RWPE2 (cell line): Measurements from ENCODE around the gene TMEM126B.

Source experiments
- ATAC-seq: fragments of 200-7000 bp; cut with Tn5 transposase; 3 replicates; pipeline ENCODE4 v1.9.1; 2021; ENCODE audit warnings: low read depth
- DNase-seq: peaks from one replicate; pipeline ENCODE4 v3.0.0-alpha.2; 2020; ENCODE audit warnings: low spot score
- H3K27ac ChIP-seq: fragments of 450-650 bp; 2 replicates; pipeline ENCODE4 v1.5.1; 2017; ENCODE audit warnings: mild to moderate bottlenecking; ENCODE audit not compliant: poor library complexity, severe bottlenecking
- H3K27me3 ChIP-seq: fragments of 250-450 bp; sonication (Bioruptor Pico); 2 replicates; pipeline ENCODE4 v1.5.1; 2021; ENCODE audit warnings: mild to moderate bottlenecking, moderate library complexity; ENCODE audit not compliant: insufficient read depth, poor library complexity, severe bottlenecking
- H3K36me3 ChIP-seq: fragments of 250-450 bp; sonication (Bioruptor Pico); 2 replicates; pipeline ENCODE4 v1.5.1; 2020; ENCODE audit warnings: low read depth, mild to moderate bottlenecking, moderate library complexity
- H3K4me1 ChIP-seq: fragments of 250-450 bp; sonication (Bioruptor Pico); 2 replicates; pipeline ENCODE4 v1.5.1; 2021; ENCODE audit warnings: mild to moderate bottlenecking, moderate library complexity; ENCODE audit not compliant: insufficient read depth, poor library complexity, severe bottlenecking
- H3K4me3 ChIP-seq: fragments of 250-450 bp; sonication (Bioruptor Pico); 2 replicates; pipeline ENCODE4 v1.5.1; 2021; ENCODE audit warnings: mild to moderate bottlenecking, moderate library complexity; ENCODE audit not compliant: severe bottlenecking
- H3K9me3 ChIP-seq: fragments of 250-450 bp; sonication (Bioruptor Pico); 2 replicates; pipeline ENCODE4 v1.5.1; 2021; ENCODE audit warnings: mild to moderate bottlenecking, moderate library complexity; ENCODE audit not compliant: severe bottlenecking
- TF ChIP-seq, protein P1 (sequence below): fragments of 450-650 bp; IDR thresholded peaks from one replicate; pipeline ENCODE4 v1.5.1; 2017; ENCODE audit warnings: mild to moderate bottlenecking, moderate library complexity; ENCODE audit not compliant: poor library complexity, severe bottlenecking

Gene TMEM126B

DNA sequence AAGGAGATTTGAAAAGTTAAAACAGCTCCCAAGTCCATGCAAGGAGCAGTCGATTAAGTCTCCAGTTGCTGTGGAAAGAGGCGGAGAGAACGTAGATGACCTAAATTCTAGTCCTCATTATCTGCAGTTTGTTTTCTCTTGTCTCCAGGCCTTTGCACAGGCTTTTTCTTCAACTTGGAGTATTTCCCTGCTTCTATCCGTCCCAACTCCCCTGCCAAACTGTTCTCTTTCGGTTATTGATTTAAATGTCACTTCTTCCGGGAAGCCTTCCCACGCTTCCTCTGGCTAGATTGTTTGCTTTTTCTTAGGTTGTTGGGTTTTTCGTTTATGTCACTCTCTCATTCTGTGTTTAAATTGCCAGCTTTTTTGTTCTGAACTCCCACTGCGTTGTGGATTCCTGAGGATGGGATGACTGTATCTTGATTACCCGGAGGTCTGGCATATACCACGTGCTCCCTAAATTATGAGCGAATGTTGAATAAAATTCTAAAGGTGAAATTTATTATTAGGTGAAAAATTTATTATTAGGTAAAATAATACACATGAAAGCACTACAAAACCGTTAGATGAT, 463 bp downstream of the TMEM126B start:
- H3K36me3 ChIP-seq, result peaks cover 27% of the 10 kb centered on the region
- ATAC-seq (peak; percentile 1; the same call in 2 of the 3 replicates), DNase-seq (no peak)
- TF ChIP-seq, protein P1, sequence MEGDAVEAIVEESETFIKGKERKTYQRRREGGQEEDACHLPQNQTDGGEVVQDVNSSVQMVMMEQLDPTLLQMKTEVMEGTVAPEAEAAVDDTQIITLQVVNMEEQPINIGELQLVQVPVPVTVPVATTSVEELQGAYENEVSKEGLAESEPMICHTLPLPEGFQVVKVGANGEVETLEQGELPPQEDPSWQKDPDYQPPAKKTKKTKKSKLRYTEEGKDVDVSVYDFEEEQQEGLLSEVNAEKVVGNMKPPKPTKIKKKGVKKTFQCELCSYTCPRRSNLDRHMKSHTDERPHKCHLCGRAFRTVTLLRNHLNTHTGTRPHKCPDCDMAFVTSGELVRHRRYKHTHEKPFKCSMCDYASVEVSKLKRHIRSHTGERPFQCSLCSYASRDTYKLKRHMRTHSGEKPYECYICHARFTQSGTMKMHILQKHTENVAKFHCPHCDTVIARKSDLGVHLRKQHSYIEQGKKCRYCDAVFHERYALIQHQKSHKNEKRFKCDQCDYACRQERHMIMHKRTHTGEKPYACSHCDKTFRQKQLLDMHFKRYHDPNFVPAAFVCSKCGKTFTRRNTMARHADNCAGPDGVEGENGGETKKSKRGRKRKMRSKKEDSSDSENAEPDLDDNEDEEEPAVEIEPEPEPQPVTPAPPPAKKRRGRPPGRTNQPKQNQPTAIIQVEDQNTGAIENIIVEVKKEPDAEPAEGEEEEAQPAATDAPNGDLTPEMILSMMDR, result no peak
- H3K27me3 ChIP-seq, result no peaks in the 10 kb centered on the region
- peak overlapping the region; percentile 61 for H3K4me3 ChIP-seq
- peaks cover 10% of the 10 kb centered on the region for H3K4me1 ChIP-seq
- no peaks in the 10 kb centered on the region for H3K9me3 ChIP-seq
- H3K27ac ChIP-seq, result peak overlapping the region; percentile 38

DNA sequence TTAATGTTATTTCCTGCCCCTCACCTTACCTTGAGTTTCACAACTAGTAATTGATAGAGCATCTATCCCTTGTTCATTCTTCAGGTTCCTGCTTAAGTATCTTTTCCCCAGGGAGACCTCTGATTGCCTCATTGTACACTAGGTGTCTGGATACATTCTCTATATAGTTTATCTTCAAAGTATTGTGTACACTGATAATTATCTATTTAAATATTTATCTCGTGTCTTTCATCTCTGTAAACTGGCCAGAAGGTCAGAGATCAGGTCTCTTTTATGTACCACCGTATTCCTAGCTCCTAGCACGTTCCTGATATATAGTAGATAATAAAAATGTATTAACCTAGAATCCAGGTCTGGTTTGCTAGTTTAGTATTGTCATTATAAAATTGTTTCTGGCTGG, 6.4 kb downstream of the TMEM126B start:
- TF ChIP-seq, protein P1, result no peak
- peaks cover 3% of the 10 kb centered on the region for H3K4me1 ChIP-seq
- H3K9me3 ChIP-seq, result no peaks in the 10 kb centered on the region
- peaks cover 51% of the 10 kb centered on the region for H3K36me3 ChIP-seq
- ATAC-seq (no peak), DNase-seq (no peak)
- H3K4me3 ChIP-seq, result no peak overlapping the region
- no peak overlapping the region for H3K27ac ChIP-seq
- H3K27me3 ChIP-seq, result no peaks in the 10 kb centered on the region

DNA sequence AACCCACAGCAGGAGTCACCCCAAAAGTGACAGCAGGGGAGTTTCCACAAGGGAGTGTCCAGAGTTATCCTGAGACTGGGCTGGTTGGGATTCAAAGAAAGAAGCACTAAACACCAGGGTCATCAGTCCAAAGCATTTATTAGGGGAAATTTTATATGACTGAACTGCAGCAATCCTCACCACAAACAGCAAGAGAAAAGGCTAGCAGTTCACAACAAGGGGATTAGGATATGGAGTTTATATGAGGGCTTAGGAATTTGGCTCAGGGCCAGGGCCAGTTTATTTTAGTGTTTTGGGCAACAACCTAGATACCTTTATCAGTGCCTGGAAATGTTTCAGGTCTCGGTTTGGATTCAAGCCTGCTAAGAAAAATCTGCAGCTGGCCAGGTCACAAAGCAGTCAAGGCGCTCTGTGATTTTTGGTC, 14.8 kb downstream of the TMEM126B start:
- TF ChIP-seq, protein P1, result no peak
- H3K27ac ChIP-seq, result no peak overlapping the region
- H3K4me3 ChIP-seq, result no peak overlapping the region
- no peaks in the 10 kb centered on the region for H3K36me3 ChIP-seq
- no peaks in the 10 kb centered on the region for H3K27me3 ChIP-seq
- no peaks in the 10 kb centered on the region for H3K9me3 ChIP-seq
- no peak for DNase-seq
- no peak for ATAC-seq
- no peaks in the 10 kb centered on the region for H3K4me1 ChIP-seq

DNA sequence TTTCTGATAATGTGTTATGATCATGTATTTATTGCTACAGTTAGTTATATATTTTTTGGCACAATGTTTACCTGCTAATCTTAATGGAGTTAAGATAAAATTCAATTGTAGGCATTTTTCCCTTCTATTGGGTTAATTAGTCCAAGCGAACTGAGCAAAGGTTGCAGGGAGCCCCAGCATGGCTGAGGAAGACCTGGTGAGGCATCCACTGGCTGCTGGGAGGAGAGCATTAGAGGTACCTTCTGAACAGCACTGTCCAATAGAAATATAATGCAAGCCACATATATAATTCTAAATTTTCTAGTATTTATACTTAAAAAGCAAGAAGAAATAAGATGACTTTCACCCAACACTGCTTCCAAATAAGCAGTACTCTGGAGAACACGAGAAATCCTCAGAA, 18.7 kb downstream of the TMEM126B start:
- Histone ChIP-seq H3K27ac (peak overlapping the region; percentile 39), H3K36me3 (peaks cover 15% of the 10 kb centered on the region), H3K9me3 (no peaks in the 10 kb centered on the region), H3K4me3 (peak overlapping the region; percentile 42), H3K27me3 (no peaks in the 10 kb centered on the region), H3K4me1 (peaks cover 2% of the 10 kb centered on the region)
- TF ChIP-seq, protein P1, result no peak
- ATAC-seq (peak; percentile 13; the same call in 2 of the 3 replicates), DNase-seq (no peak)

DNA sequence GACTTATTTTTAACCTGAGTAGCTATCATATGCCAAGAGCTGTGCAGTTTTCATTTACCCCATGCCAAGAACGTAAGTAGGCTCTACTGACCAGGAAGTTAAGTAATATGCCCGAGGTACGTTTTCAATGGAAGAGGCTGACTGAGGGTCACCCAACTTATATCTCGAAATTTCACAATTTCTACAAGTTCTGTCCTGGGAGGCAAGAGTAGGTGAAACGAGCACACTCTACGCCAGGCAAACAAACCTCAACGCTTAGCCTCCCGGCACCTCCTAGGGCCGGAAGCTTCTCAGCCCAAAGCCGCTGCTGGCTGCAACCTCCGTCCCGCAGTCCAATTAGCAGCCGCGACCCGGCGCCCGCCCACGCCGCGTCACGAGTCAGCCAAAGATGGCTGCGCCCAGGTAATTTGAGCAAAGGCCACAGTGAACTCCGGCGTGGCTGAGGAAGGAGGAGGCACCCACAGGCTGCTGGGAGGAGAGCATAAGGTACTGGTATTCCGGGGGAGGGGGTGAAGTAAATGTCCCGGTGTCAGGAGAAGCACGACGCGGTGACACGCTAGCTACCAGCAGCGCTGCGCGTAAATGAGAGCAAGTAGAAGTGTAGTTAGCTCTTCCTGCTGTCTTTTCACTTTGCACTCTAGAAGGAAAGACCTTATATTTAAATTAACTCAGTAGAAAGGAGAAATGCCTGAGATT, 19.4 kb downstream of the TMEM126B start, which contains the start of gene TMEM126A:
TSS of gene TMEM126A (plus strand) at position 364 of the 696 bp plus-strand sequence. CDS start 2,289 bp downstream, outside the sequence.
- no peaks in the 10 kb centered on the region for H3K9me3 ChIP-seq
- H3K36me3 ChIP-seq, result peaks cover 15% of the 10 kb centered on the region
- H3K4me3 ChIP-seq, result peak within 1 kb of the TSS; percentile 42
- ATAC-seq (peak; percentile 96), DNase-seq (peak; percentile 79)
- no peaks in the 10 kb centered on the region for H3K27me3 ChIP-seq
- H3K4me1 ChIP-seq, result peaks cover 2% of the 10 kb centered on the region
- H3K27ac ChIP-seq, result peak within 1 kb of the TSS; percentile 39
- TF ChIP-seq, protein P1, result no peak
